GM19193 (cell line): ENCODE measurements around the gene CLDN22.

Source experiments
- POLR2A ChIP-seq: IDR thresholded peaks from 4 replicates; pipeline ENCODE4 v1.6.1; 2011; ENCODE audit not compliant: insufficient read depth, insufficient read length; ENCODE audit errors: extremely low read depth

The CLDN22 gene

DNA sequence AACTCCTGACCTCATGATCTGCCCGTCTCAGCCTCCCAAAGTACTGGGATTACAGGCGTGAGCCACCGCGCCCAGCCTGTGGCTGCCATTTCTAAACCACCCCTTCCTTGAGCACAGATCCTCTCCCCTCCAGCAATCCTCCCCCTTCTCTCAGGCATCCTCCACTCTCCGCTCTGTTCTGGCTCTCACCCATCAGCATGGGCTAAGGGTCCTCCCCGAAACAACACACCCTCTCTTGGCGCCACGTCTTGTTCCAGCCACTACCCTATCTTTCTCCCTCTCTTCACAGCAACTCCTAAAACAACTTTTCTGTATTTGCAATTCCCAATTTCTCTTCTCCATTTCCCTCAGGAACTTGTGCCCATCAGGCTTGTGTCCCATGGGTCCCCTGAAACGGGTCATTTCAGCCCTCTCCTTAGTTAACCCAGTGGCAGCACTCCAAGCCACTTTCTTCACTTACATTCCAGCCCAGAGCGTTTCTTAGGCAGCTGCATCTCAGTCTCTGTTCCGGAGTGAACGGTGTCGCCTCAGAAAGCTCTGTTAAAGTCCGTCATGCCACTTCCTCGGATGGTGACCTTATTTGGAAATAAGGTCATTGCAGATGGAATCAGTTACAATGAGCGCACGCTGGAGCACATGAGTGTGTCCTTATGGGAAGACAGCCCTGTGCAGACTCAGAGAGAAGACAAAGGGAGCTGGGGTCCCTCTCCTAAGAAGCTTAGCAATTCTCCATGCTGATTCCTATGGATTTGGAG is 30.4 kb upstream of the CLDN22 start:
- no peak for TF ChIP-seq POLR2A

DNA sequence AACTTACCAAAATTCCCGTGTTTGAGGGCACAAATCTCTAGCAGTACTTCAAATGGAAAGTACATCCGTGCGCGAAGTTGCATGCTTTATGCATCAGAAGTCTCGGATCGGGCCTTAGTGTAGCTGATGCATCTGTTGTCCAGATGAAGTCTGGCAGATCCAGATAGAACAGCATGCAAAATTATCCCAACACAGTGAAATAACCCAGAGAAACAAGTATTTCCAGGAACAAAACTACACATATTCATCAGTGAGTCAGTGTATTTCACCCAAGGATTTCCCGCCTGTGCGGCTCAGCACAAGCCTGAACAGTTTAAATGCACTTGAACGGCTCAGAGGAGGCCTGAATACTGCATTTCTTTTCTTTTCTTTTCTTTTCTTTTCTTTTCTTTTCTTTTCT is 29.6 kb upstream of the CLDN22 start:
- no peak for TF ChIP-seq POLR2A

DNA sequence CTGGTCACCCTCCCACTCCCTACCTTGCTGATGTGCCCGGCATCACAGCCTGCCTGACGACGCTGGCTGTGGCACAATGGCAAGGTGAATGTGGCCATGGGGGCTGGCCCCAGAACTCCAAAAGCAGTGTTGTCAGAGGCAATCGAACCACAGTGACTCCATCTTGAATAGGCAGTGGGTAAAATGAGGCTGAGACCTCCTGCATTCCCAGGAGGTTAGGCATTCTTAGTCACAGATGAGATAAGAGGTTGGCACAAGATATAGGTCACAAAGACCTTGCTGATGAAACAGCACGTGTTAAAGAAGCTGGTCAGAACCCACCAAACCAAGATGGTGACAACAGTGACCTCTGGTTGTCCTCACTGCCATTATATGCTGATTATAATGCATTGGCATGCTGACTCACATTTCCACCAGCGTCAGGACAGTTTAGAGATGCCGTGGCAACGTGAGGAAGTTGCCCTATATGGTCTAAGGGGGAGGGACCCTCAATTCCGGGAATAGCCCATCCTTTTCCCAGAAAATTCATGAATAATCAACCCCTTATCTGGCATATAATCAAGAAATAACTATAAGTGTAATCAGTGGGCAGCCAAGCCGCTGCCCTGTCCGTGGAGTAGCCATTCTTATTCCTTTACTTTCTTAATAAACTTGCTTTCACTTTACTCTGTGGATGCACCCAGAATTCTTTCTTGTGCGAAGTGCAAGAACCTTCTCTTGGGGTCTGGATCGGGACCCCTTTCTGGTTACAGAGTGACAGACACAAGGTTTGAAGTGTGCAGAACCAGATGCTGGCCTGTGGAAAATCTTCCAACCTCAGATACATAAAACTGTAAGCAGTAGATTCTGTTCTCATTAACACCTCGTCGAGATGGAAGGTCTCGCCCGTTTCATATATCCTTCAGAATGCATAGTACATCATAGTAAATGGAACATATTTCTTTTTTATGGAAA is 28.9 kb upstream of the CLDN22 start:
- TF ChIP-seq POLR2A, result no peak

DNA sequence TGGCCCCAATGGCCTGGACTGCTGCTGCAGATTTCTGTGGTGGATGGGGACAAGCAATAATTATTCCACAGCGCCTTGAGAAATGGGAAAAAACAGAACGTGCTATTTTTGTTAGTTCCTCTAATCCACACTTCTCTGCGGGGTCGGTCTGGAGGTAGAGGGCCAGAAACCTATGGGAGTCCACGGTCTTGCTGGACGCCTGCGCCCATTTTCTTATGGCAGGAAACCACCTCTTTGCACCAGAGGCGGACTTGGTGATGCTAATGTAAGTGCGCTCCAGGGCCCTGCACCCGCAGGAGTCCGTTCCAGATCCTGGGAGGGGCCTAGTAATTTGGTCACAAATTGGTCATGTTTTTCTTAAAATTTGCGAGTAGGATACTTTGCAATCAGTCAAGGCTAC is 28.1 kb upstream of the CLDN22 start:
- no peak for TF ChIP-seq POLR2A

DNA sequence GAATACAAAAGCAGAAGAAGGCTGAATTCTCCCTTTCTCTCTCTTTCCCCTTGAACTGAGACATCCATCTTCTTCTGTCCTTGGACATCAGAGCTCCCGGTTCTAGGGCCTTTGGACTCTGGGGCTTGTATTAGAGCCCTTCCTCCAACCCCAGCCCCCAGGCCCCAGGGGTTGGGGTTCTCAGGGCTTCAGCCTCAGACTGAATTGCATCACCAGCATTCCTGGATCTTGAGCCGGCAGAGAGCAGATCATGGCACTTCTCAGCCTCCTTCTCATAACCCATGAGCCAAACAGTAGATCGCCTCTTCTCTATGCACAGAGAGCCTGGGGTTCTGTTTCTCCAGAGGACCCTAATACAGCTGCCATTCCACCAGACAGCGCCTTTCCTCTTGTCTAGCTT is 27.5 kb upstream of the CLDN22 start:
- no peak for TF ChIP-seq POLR2A

DNA sequence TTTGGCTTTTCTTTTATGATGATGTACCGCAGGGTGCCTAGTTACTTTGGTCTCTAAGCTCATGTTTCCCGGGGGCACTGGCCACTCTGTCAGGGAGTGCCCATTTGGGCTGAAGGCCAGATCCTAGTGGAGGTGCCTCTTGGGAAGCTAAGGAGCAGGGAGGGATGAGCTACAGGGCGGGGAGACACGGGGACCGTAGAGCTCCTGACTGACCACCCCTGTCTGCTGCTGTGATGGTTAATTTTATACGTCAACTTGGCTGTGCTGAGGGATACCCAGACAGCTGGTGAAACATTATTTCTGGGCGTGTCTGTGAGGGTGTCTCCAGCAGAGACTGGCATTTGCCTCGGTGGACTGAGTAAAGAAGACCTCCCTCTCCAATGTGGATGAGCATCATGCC is 27.1 kb upstream of the CLDN22 start:
- no peak for TF ChIP-seq POLR2A

DNA sequence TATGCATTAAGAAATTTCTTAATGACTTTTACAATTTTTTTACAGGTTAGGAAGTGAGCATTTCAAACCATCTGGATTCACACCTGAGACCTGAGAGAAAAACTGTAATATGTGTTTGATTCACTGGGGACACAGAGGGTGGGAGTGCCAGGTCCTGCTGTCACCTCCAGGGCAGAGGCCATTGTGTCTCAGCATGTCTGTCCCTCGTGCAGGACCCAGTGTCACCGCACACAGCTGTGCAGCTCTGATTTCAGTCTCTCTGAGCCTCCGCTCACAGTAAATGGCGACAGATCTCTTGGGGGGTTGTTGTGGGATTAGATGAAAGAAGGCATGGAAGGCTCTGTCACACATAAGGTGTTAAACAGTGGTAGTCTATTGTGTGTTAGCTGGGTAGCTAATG is 25.2 kb upstream of the CLDN22 start:
- TF ChIP-seq POLR2A, result no peak

DNA sequence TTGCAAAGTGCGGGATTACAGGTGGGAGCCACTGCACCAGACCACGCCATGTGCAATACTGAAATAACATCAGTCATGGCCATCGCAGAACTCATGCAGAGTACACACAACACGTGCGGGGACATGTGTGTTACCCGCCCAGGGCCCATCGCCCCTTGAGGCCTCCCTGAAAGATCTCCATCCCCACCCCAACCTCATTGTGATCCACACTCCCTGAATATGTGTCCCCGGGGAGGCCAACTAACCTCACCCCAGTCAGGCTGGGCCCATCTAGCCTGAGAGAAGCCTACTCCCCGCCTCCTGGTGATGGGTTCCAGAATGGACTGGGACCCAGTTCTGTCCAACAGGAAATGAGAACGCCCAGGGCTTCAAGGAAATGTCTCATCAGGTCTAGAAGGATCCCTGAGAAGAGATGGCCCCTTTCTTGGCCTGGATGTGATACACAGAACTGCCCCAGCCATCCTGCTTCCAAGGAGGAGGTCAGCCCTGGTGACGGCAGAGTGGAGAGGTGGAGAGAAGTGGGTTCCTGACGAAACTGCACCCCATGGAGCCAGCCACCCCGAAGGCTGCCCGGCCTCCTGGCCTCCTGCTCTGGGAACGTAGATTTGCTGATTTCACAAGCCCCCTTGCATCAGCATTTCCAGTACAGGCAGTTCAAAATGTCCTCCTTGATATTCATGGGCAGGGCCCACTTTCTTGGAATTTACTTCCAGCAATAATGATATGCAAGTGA is 24.6 kb upstream of the CLDN22 start:
- no peak for TF ChIP-seq POLR2A

DNA sequence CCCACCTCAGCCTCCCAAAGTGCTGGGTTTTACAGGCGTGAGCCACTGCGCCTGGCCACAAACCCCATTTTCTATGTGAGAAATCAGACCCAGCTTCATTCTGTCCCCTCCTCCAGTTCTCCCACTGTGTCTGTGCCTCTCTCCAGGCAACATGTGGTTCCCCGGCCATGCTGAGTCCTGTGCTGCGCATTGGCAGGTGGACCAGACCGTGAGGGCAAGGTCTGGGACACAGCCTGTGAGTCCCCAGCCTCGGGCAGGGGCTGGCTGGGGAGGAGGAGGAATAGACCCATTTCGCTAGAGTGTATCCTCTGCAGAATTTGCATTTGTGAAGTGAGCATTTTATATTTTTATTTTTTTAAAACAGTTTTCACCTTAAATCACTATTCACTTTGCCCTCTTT is 23.7 kb upstream of the CLDN22 start:
- TF ChIP-seq POLR2A, result no peak

DNA sequence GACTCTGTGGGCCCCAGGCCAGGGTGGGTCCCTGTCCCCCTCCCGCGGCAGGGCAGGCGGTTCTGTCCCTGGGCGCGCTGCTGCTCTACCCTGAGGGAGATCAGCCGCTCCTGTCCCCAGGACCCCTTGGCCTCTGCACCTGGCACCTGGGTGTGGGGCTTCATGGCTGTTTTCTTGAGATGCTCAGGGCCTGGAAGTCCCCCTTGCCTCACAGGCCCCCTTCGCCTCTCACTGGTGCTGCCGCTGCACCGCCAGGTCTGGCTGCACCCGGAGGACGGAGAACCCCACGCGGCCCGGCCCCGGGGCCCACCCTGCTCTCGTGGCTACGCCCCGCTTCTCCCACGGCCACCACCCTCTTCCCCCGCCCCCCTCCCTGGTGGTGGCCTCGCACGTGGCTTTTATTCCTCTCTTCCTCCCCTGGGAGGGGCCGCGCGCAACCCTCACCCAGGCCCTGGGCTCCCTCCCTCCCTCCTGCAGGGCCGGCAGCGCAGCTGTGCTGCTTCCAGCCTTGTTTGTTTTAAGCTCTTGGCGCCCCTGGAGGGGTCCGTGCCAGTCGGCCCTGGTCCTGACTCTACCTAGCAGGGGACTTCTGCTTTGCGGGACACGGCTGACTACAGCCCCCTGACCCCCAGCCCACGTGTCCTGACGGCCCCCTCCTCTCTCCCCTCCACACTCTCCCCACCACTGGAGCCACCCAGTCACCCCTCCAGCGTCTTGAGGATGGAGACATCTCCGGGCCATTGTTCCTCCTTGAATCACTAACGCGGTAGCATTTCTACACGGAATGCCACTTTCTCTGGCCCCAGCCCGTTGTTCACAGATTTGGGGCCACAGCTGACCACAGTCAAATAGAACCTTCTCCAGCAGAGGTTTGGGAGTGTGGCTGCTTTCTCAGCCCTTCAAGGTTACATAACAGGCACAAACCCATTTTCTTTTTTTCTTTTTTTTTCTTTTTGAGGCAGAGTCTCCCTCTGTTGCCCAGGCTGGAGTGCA is 22.8 kb upstream of the CLDN22 start:
- no peak for TF ChIP-seq POLR2A

DNA sequence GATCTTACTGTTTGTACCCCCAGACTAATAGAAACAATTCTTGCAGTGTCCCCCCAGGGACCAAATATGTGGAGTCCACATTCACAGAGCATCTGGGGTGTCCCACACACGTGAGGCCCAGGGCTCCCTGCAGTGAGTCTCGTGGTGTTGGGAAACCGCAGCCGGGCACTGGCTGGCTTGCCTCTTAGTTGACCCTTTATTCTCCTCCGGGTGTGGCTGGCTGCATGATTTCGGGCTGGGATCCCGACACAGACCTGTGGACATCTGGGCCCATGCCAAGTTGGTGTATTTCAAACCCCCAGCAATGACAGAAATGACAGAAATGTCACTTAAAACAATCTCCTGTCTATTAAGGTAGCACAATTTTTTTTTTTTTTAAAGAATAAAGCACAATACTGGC is 17.8 kb upstream of the CLDN22 start:
- no peak for TF ChIP-seq POLR2A

DNA sequence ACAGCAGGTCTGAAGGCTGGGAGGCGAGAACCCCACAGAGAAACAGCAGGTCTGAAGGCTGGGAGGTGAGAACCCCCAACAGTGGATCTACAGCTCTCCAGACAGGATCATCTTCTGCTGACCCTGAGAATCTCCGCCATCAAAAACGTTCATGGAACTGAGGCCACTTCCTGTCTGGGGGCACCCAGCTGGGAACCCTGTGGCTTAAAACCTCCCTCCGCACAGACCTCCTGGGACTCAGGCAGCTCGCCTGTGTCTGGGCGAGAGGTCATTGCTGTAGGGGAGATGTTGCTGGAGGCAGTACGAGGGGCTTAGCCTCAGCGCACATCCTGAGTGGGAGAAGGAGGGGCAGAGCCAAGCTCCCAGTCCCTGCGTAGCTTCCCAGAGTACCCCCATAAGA is 17.3 kb upstream of the CLDN22 start:
- TF ChIP-seq POLR2A, result no peak

DNA sequence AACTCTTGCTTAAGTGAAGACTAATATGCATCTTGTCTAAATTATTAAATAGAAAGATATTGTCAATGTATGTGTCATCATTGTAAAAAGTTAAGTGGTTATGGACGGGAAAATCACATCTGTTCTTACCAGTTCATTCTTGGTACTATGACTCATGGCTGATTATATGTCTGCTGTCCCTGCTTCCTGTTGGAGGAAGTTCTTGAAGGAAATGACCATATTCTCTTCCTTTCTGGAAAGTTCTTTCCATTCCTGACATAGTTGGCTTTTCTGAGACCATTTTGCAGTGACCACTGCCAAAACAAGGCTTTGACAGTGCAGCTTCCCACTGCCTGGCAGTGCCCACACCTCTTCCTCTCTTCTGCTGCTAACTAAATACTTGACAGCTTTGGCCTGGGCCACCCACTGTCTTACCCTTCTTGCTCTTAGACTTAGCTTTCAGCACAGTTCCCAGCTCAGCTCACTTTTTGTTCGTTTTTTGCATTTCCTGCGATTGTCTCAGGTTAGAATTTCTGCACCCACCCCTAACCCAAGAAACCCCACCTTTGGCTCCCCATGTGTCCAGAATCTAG is 15.4 kb upstream of the CLDN22 start:
- no peak for TF ChIP-seq POLR2A

DNA sequence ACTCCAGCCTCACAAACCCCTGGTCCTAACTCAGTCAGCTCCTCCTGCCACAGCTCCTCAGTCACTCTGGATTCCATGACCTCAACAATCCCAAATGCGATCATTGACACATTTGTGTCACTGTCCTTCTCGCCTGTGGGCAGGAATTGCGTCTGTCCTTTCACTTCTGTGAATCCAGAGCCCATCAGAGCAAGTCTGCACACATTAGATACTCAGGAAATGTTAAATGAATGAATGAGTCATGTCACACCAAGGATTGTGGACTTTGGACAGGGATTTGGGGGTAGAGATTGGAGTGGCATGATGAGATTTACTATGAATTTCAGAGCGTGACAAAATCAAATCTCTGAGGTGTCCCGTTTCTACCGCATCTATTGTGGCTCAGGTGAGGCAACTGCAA is 13.9 kb upstream of the CLDN22 start:
- TF ChIP-seq POLR2A, result no peak
